ENCODE measurements around the gene IREB2.

IREB2 gene, protein sequence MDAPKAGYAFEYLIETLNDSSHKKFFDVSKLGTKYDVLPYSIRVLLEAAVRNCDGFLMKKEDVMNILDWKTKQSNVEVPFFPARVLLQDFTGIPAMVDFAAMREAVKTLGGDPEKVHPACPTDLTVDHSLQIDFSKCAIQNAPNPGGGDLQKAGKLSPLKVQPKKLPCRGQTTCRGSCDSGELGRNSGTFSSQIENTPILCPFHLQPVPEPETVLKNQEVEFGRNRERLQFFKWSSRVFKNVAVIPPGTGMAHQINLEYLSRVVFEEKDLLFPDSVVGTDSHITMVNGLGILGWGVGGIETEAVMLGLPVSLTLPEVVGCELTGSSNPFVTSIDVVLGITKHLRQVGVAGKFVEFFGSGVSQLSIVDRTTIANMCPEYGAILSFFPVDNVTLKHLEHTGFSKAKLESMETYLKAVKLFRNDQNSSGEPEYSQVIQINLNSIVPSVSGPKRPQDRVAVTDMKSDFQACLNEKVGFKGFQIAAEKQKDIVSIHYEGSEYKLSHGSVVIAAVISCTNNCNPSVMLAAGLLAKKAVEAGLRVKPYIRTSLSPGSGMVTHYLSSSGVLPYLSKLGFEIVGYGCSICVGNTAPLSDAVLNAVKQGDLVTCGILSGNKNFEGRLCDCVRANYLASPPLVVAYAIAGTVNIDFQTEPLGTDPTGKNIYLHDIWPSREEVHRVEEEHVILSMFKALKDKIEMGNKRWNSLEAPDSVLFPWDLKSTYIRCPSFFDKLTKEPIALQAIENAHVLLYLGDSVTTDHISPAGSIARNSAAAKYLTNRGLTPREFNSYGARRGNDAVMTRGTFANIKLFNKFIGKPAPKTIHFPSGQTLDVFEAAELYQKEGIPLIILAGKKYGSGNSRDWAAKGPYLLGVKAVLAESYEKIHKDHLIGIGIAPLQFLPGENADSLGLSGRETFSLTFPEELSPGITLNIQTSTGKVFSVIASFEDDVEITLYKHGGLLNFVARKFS

DNA sequence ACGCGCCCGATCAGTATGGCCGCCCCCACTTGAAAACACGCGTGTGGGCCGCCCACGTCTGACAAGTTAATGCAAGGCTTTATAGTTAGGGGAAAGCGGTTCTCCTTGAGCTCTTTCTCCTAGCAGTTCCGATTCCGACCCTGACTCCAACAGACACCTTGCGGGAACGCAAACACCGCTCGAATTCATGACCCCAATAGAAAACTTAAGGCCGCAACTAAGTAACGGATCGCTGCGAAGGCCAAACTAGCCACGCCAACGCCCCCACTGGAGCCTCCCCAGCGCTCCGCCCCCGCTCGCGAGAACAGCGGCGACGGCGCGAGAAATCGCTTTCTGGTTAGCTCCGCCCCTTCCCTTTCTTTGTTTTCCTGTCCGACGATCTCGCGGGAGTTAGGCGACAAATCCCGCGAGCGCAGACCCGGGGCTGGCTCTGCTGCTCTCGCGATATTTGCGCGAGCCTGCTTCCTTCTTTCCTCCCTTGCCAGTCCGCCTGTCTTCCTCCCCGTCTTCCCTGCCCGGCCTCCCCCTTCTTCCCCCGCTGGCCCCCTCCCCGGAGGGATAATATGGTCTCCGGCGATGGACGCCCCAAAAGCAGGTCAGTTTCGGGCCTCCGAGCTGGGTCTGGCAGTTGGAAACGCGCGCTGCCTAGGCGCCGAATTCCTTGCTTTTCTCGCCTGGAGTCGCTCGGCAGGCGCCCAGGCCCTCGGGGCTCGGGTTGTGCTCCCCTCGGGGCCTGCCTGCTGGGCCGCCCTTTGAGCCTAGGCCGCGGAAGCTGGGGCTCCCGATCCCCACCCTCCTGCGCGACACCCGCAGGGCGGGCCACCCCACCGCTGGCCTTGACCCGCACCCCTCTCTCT lies at the start of gene IREB2:
TSS of gene IREB2 (plus strand) at position 455 of the 857 bp plus-strand sequence. CDS start at position 577, 122 bp downstream.
- Mint-ChIP-seq H3K4me3 (peak within 1 kb of the TSS; percentile 86), H3K9me3 (no peaks in the 10 kb centered on the region), H3K4me1 (ENCODE audit: low read depth) (peaks cover 35% of the 10 kb centered on the region), H3K27ac (peak within 1 kb of the TSS; percentile 89), H3K36me3 (ENCODE audit: low read depth) (peaks cover 52% of the 10 kb centered on the region), H3K27me3 (no peaks in the 10 kb centered on the region)
- intact Hi-C loops (cut with micrococcal nuclease) = loop anchor here (2.0 to 5.0 kb wide), 2 partner anchors 17 to 99 kb away; no protein-coding TSS in a partner anchor

DNA sequence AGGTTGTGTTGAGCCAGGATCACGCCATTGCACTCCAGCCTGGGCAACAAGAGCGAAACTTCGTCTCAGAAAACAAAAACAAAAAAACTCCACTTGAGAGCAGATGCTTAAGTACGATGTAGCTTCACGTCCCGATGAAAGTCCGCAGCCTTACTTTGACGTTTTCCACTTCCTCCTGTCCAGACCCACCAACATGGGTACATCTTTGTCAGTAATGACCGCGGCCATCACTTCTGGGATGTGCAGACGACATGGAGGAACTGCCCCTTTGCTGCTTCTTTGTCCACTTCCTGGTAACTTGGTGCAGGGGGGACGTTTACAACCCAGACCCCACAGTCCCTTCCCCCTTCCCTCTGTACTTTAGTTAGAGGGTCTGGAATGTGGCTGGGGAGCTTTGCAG lies 49.2 kb upstream of the IREB2 start:
- no peaks in the 10 kb centered on the region for H3K36me3 Mint-ChIP-seq (ENCODE audit: low read depth)
- intact Hi-C loops (cut with micrococcal nuclease) = no loop called here
- peaks cover 14% of the 10 kb centered on the region for H3K4me1 Mint-ChIP-seq (ENCODE audit: low read depth)
- no peak overlapping the region for H3K4me3 Mint-ChIP-seq
- peaks cover 8% of the 10 kb centered on the region for H3K9me3 Mint-ChIP-seq
- H3K27ac Mint-ChIP-seq = no peak overlapping the region
- peaks cover 15% of the 10 kb centered on the region for H3K27me3 Mint-ChIP-seq

DNA sequence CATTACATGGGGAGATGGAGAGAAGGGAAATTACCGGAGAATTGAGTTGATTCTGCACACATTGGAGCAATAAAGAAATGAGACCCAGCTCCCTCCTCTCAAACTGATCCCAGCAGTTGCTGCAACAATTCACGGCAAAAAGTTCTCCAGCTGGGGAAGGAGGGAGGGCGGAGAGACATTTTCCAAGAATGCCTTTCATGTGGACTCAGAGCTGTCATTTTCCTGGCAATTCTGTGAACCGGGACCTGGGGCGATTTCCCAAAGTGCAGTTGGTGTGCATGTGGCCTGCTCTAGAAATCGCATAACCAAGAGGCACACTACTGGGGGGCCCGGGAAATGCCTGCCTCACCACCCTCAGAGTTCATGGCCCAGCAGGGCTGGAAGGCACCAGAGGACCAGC lies 48.7 kb upstream of the IREB2 start:
- H3K4me3 Mint-ChIP-seq = no peak overlapping the region
- intact Hi-C loops (cut with micrococcal nuclease) = no loop called here
- peaks cover 8% of the 10 kb centered on the region for H3K9me3 Mint-ChIP-seq
- no peak overlapping the region for H3K27ac Mint-ChIP-seq
- H3K4me1 Mint-ChIP-seq (ENCODE audit: low read depth) = peaks cover 19% of the 10 kb centered on the region
- H3K36me3 Mint-ChIP-seq (ENCODE audit: low read depth) = no peaks in the 10 kb centered on the region
- H3K27me3 Mint-ChIP-seq = peaks cover 15% of the 10 kb centered on the region

DNA sequence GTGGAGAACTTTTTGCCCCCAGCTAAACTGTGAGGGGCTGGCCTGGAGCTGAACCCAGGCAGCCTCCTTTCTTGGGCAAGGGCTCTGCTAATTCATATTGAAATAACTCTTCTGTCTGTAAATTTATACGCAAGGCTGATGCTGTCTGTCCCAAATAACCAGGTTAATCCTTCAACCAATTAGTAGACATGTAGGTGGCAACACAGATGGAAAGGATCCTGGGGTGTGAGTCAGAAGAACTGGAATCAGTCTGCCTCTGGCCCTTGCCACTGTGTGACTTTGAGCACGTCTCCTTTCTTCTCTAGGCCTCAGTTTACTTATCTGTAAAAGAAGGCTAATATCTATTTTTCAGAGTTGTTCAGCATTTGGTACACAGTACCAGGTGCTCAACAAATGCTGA lies 48.3 kb upstream of the IREB2 start:
- peaks cover 22% of the 10 kb centered on the region for H3K4me1 Mint-ChIP-seq (ENCODE audit: low read depth)
- H3K9me3 Mint-ChIP-seq = peaks cover 8% of the 10 kb centered on the region
- no peak overlapping the region for H3K4me3 Mint-ChIP-seq
- peaks cover 14% of the 10 kb centered on the region for H3K27me3 Mint-ChIP-seq
- H3K27ac Mint-ChIP-seq = no peak overlapping the region
- H3K36me3 Mint-ChIP-seq (ENCODE audit: low read depth) = no peaks in the 10 kb centered on the region
- intact Hi-C loops (cut with micrococcal nuclease) = no loop called here

DNA sequence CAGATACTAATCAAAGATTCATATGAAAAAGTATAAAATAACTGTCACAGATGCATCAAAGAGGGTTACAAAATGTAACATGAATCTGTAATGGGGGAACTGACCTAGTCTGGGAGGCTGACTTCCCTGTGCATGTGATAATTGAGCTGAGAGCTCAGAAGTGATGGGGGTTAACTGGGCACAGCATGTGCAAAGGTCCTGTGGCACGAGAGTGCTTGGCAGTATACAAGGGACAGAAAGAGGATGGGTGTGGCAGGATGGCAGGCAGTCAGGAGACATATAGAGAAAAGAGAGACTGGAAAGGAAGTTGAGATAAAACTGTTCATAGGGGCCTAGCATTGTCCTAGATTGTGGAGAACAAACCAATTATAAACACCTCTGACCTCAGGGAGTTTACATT lies 47.8 kb upstream of the IREB2 start:
- no peak overlapping the region for H3K4me3 Mint-ChIP-seq
- peaks cover 9% of the 10 kb centered on the region for H3K27me3 Mint-ChIP-seq
- intact Hi-C loops (cut with micrococcal nuclease) = no loop called here
- no peaks in the 10 kb centered on the region for H3K36me3 Mint-ChIP-seq (ENCODE audit: low read depth)
- peaks cover 22% of the 10 kb centered on the region for H3K4me1 Mint-ChIP-seq (ENCODE audit: low read depth)
- H3K27ac Mint-ChIP-seq = no peak overlapping the region
- H3K9me3 Mint-ChIP-seq = peaks cover 8% of the 10 kb centered on the region

DNA sequence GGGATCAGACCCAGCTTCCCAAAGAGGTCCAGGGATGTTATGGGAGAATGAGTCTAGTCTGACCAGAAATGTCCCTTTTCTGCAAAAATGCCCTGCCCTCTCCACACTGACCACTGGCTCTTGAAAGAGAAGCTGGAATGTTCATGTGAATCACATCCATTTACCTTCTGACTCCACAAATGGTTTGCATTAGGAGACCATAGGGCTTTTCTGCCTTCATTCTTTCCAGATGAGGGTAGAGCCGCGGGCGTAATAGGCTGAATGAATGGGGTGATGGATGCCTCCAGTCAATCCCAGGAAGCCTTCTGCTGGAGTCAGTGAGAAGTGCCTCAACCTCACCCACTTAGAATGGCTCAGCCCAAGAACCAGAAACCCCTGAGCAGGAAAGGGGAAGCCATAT lies 47.2 kb upstream of the IREB2 start:
- no peak overlapping the region for H3K27ac Mint-ChIP-seq
- no peaks in the 10 kb centered on the region for H3K36me3 Mint-ChIP-seq (ENCODE audit: low read depth)
- peaks cover 8% of the 10 kb centered on the region for H3K9me3 Mint-ChIP-seq
- H3K27me3 Mint-ChIP-seq = peaks cover 6% of the 10 kb centered on the region
- intact Hi-C loops (cut with micrococcal nuclease) = no loop called here
- peaks cover 22% of the 10 kb centered on the region for H3K4me1 Mint-ChIP-seq (ENCODE audit: low read depth)
- no peak overlapping the region for H3K4me3 Mint-ChIP-seq

DNA sequence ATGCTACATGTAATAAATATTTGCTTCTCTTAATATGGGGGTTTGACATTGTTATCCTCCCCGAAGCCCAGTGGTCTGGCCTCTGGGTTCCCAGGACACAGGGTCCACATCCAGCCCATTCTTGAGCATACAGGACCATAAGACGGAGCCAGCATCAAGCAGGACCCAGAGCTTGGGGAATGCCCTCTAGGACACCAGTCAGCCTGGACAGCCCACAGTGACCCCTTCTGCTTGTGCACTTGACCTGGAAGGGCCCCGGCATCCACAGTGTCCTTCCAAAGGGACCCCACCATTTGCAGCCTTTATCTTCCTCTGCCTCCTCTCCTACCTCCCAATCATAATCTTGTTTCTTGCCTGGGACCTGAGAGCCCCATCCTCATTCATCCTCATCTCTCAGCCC lies 46.2 kb upstream of the IREB2 start:
- intact Hi-C loops (cut with micrococcal nuclease) = no loop called here
- Mint-ChIP-seq H3K4me1 (ENCODE audit: low read depth) (peaks cover 22% of the 10 kb centered on the region), H3K36me3 (ENCODE audit: low read depth) (no peaks in the 10 kb centered on the region), H3K27me3 (peaks cover 2% of the 10 kb centered on the region), H3K9me3 (peaks cover 8% of the 10 kb centered on the region), H3K4me3 (no peak overlapping the region), H3K27ac (no peak overlapping the region)

DNA sequence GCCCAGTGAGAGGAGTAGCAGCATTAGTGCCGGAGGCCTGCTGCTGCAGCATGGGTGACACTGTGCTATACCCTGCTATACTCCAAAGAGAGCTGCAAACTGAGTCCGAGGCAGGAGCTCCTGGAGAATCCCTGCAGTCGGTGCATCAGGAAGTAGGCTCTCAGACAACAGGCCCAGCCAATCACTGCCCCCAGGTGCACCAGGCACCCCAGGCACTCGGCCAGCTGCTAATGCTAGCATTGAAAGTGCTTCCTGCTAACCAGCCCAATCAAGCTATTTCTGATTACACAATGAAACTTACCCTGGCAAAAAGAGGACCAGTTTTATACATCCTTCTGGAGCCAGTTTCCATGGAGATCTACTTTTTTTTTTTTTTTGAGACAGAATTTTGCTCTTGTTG lies 45.6 kb upstream of the IREB2 start:
- Mint-ChIP-seq H3K9me3 (peaks cover 8% of the 10 kb centered on the region), H3K36me3 (ENCODE audit: low read depth) (no peaks in the 10 kb centered on the region), H3K4me3 (no peak overlapping the region), H3K4me1 (ENCODE audit: low read depth) (peaks cover 22% of the 10 kb centered on the region), H3K27me3 (peaks cover 2% of the 10 kb centered on the region), H3K27ac (no peak overlapping the region)
- intact Hi-C loops (cut with micrococcal nuclease) = no loop called here

DNA sequence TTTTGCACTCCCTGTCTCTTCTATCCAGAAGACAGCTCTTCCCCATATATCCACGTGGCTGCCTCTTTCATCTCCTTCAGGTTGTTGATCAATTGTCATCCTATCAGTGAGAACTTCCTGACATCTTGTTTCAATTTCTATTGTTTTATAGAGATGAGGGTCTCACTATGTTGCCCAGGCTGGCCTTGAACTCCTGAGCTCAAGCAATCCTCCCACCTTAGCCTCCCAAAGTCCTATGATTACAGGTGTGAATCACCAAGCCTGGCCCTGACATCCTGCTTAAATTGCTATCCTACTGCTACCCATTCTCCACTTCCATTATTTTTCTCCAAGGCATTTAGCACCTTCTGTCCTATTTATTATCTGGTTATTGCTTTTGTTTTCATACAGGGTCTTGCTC lies 44.9 kb upstream of the IREB2 start:
- Mint-ChIP-seq H3K27ac (no peak overlapping the region), H3K36me3 (ENCODE audit: low read depth) (no peaks in the 10 kb centered on the region), H3K4me3 (no peak overlapping the region), H3K27me3 (peaks cover 2% of the 10 kb centered on the region), H3K4me1 (ENCODE audit: low read depth) (peaks cover 26% of the 10 kb centered on the region), H3K9me3 (peaks cover 8% of the 10 kb centered on the region)
- intact Hi-C loops (cut with micrococcal nuclease) = no loop called here

DNA sequence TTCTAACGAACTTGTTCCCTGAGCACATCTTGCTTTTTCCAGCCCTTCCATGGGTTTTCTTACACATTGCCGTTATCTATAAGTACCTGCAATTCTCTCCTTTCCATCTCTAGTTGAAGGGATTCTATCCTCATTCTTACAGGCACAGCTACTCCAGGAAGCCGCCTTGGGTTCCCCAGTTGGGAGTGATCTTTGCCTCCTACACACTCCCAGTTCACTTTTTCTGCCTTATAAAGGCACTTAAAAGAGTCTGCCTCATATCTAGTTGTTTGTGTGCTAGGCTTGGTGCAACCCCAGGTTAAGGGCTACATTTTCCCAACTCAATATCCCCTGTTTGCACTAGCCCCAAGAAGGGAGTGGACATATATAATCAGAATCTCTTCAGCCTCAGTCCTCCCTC lies 44.0 kb upstream of the IREB2 start:
- Mint-ChIP-seq H3K27ac (no peak overlapping the region), H3K4me3 (no peak overlapping the region), H3K9me3 (peaks cover 8% of the 10 kb centered on the region), H3K36me3 (ENCODE audit: low read depth) (no peaks in the 10 kb centered on the region), H3K27me3 (peaks cover under 1% of the 10 kb centered on the region), H3K4me1 (ENCODE audit: low read depth) (peaks cover 33% of the 10 kb centered on the region)
- intact Hi-C loops (cut with micrococcal nuclease) = no loop called here

DNA sequence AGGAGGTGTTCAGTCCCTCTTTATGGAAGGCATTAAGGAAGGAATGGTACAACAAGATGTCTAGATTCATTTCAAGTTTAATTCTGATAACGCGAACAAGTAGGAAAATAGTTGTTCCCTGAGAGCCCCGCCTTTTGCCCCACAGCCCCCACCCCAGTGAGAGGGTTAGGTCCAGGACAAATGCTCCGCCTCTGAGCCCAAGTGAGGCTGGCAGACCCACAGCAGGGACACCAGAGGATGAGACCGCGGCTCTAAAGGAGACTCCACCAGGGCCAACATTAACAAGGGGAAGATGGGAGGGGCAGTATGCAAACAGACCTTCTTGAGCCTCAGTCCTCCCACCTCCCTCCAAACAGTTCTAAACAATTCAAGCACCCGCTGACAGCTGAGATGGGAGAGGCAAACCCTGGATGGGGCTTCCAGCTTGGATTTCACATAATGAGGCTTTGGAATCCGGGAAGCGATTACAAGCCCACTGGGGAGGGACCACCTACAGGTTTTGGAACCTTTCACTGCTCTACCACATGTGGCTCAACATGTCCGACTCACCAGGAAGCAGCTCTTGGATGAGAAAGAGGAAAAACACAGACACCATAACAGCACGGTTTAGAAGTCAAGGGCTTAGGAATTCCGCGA lies 42.9 kb upstream of the IREB2 start:
- Mint-ChIP-seq H3K27me3 (no peaks in the 10 kb centered on the region), H3K27ac (no peak overlapping the region), H3K4me3 (no peak overlapping the region), H3K36me3 (ENCODE audit: low read depth) (no peaks in the 10 kb centered on the region), H3K9me3 (peaks cover 5% of the 10 kb centered on the region), H3K4me1 (ENCODE audit: low read depth) (peaks cover 43% of the 10 kb centered on the region)
- intact Hi-C loops (cut with micrococcal nuclease) = no loop called here

DNA sequence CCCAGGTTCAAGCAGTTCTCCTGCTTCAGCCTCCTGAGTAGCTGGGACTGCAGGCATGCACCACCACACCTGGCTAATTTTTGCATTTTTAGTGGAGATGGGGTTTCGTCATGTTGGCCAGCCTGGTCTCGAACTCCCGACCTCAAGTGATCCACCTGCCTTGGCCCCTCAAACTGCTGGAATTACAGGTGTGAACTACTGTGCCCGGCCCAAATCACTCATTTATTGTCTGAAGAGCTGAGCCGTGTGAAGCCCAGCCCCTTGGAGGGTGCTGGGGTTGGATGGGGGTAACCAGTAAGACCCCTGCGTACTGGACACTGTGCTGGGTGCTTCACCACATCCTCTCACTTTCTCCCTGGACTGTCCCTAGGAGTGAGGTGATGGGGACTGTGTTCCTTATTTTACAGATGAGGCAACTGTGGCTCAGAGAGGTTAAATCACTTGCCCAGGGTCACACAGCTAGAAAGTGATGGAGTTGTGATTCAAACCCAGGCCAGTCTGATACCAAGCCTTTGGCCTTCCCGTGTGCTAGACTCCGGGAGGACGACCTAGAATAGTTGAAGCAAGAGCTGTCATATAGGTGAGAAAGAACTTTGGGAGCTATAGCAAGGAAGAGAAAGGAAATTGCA lies 41.7 kb upstream of the IREB2 start:
- H3K27ac Mint-ChIP-seq = no peak overlapping the region

DNA sequence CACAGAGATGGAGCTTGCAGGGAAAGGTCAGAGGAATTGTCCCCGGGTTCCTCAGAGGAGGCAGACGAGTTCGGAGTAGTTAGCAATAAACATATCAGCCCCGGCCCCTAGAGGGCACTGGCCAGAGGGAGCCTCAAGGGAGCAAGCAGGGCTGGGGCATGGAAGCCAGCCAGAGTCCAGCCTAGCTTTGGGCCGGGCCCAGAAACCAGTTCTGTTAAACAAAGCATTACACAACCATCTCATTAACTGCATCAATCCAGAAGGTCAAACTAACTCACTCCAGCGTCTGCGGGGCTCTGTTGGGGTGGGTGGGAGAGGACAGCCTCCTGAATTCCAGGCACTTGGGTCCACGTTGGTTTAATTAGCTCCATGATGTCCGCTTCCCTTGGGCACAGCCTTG lies 41.0 kb upstream of the IREB2 start:
- Mint-ChIP-seq H3K27me3 (no peaks in the 10 kb centered on the region), H3K27ac (no peak overlapping the region), H3K36me3 (ENCODE audit: low read depth) (no peaks in the 10 kb centered on the region), H3K9me3 (no peaks in the 10 kb centered on the region), H3K4me3 (no peak overlapping the region), H3K4me1 (ENCODE audit: low read depth) (peaks cover 43% of the 10 kb centered on the region)
- intact Hi-C loops (cut with micrococcal nuclease) = no loop called here

More for the DNA sequence above, 41.7 kb upstream of the IREB2 start:
- no peak overlapping the region for H3K4me3 Mint-ChIP-seq
- intact Hi-C loops (cut with micrococcal nuclease) = no loop called here
- no peaks in the 10 kb centered on the region for H3K36me3 Mint-ChIP-seq (ENCODE audit: low read depth)
- H3K9me3 Mint-ChIP-seq = no peaks in the 10 kb centered on the region
- peaks cover 38% of the 10 kb centered on the region for H3K4me1 Mint-ChIP-seq (ENCODE audit: low read depth)
- H3K27me3 Mint-ChIP-seq = no peaks in the 10 kb centered on the region

All from dendritic cell treated with granulocyte-macrophage colony-stimulating factor and Interleukin-4, amounts not matched to agents 40 ng/mL and 50 ng/mL, for 4 days (primary cell).